Activated CD8-positive, alpha-beta T cell treated with anti-CD3 and anti-CD28 coated beads for 36 hours (primary cell): ENCODE measurements around the gene DICER1. TPM values are rescaled to one million over a fixed set of nuclear protein-coding genes. Genes with fewer than 3 reads are reported as not detected.

Experiments
- ATAC-seq: fragments of 200-7000 bp; cut with Tn5 transposase; one replicate; pipeline ENCODE4 v1.10.0; 2021; ENCODE audit warnings: mild to moderate bottlenecking, moderate library complexity
- CTCF ChIA-PET: fragments of 350-600 bp; sonication (Branson Sonifier 250); formaldehyde crosslinking; loops from one replicate; lab custom pipeline; 2021; ENCODE audit warnings: antibody characterized with exemption; lab: Charles Lee
- POLR2A ChIA-PET: fragments of 350-600 bp; sonication (Branson Sonifier 250); formaldehyde crosslinking; loops from one replicate; lab custom pipeline; 2021; ENCODE audit warnings: antibody characterized with exemption; lab: Charles Lee
- DNase-seq: peaks from one replicate; pipeline ENCODE4 v3.0.0-alpha.2; 2020
- H3K27ac Mint-ChIP-seq: one replicate; pipeline ENCODE4 v1.8.0; 2021; ENCODE audit warnings: mild to moderate bottlenecking, mixed read lengths
- H3K27me3 Mint-ChIP-seq: one replicate; pipeline ENCODE4 v1.8.0; 2021; ENCODE audit warnings: mixed read lengths
- H3K36me3 Mint-ChIP-seq: one replicate; pipeline ENCODE4 v1.8.0; 2021; ENCODE audit warnings: low read depth, mixed read lengths
- H3K4me1 Mint-ChIP-seq: one replicate; pipeline ENCODE4 v1.8.0; 2021; ENCODE audit warnings: low read depth, mixed read lengths
- H3K4me3 Mint-ChIP-seq: one replicate; pipeline ENCODE4 v1.8.0; 2021; ENCODE audit warnings: mild to moderate bottlenecking, moderate library complexity, mixed read lengths
- H3K9me3 Mint-ChIP-seq: one replicate; pipeline ENCODE4 v1.8.0; 2021; ENCODE audit warnings: mixed read lengths
- intact Hi-C: fragments of 100-400 bp; cut with micrococcal nuclease; formaldehyde crosslinking; loops from one replicate; pipeline ENCODE4 v1.10.0; 2022
- total RNA-seq, 2 experiments: library from RNA; stranded (reverse); gene quantifications; one replicate each; pipeline ENCODE4 v1.2.3, GENCODE V29; 2021
- TF ChIP-seq, protein P1 (sequence below): fragments of 200-600 bp; IDR thresholded peaks from one replicate; pipeline ENCODE4 v1.8.0; 2022; ENCODE audit warnings: antibody characterized with exemption, mild to moderate bottlenecking

DICER1 gene
- total RNA-seq, 2 experiments from 2014 or later = 45.3 to 50.3 TPM

DNA sequence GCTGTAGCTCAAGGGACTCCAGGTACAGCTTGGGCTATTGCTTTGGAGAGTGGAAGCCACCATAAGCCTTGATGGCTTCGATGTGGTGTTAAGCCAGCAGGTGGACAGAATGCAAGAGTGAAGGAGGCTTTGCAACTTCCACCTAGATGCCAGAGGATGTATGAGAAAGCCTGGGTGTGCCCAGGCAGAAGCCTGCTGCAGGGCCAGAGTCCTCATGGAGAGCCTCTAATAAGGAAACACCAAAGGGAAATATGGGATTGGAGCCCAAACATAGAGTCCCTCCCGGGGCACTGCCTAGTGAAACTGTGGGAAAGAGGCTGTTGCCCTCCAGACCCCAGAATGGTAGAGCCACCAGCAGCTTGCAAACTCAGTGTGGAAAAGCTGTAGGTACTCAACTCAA, 9.8 kb upstream of the DICER1 start:
- H3K27ac Mint-ChIP-seq = no peak overlapping the region
- DNase-seq (no peak), ATAC-seq (no peak)
- peaks cover 17% of the 10 kb centered on the region for H3K9me3 Mint-ChIP-seq
- H3K27me3 Mint-ChIP-seq = no peaks in the 10 kb centered on the region
- intact Hi-C loops = no loop called here
- POLR2A ChIA-PET = no interaction called here
- H3K4me3 Mint-ChIP-seq = no peak overlapping the region
- H3K4me1 Mint-ChIP-seq = no peaks in the 10 kb centered on the region
- CTCF ChIA-PET = no interaction called here
- TF ChIP-seq, protein P1, sequence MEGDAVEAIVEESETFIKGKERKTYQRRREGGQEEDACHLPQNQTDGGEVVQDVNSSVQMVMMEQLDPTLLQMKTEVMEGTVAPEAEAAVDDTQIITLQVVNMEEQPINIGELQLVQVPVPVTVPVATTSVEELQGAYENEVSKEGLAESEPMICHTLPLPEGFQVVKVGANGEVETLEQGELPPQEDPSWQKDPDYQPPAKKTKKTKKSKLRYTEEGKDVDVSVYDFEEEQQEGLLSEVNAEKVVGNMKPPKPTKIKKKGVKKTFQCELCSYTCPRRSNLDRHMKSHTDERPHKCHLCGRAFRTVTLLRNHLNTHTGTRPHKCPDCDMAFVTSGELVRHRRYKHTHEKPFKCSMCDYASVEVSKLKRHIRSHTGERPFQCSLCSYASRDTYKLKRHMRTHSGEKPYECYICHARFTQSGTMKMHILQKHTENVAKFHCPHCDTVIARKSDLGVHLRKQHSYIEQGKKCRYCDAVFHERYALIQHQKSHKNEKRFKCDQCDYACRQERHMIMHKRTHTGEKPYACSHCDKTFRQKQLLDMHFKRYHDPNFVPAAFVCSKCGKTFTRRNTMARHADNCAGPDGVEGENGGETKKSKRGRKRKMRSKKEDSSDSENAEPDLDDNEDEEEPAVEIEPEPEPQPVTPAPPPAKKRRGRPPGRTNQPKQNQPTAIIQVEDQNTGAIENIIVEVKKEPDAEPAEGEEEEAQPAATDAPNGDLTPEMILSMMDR = no peak
- peaks cover 12% of the 10 kb centered on the region for H3K36me3 Mint-ChIP-seq

DNA sequence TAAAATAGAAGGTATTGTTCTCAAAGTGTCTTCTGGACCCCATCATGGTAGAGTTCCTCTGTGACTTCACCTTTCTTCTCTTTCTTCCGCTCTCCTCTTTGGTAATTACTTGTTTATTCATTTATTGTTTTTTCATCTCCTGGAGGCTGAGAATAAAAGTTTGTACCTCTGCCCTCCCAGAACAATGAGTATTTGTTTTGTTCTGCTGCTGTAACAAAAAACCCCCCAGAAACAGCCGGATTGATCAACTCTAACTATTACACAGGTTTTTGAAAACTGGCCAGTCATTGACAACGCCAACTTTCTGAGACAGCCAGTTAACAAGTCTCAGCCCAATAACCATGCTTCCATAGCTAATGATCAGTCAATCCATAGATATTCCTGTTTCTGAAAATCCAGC, 8.2 kb upstream of the DICER1 start:
- peaks cover 12% of the 10 kb centered on the region for H3K36me3 Mint-ChIP-seq
- TF ChIP-seq, protein P1 = no peak
- no peaks in the 10 kb centered on the region for H3K4me1 Mint-ChIP-seq
- no peak overlapping the region for H3K27ac Mint-ChIP-seq
- no peak overlapping the region for H3K4me3 Mint-ChIP-seq
- POLR2A ChIA-PET = no interaction called here
- intact Hi-C loops = no loop called here
- H3K27me3 Mint-ChIP-seq = no peaks in the 10 kb centered on the region
- ATAC-seq (no peak), DNase-seq (no peak)
- CTCF ChIA-PET = interaction anchor here (1.0 kb wide), 2 partner anchors 15 to 20 kb away, joined by 3 read pairs; no protein-coding TSS in a partner anchor
- H3K9me3 Mint-ChIP-seq = peaks cover 17% of the 10 kb centered on the region

DNA sequence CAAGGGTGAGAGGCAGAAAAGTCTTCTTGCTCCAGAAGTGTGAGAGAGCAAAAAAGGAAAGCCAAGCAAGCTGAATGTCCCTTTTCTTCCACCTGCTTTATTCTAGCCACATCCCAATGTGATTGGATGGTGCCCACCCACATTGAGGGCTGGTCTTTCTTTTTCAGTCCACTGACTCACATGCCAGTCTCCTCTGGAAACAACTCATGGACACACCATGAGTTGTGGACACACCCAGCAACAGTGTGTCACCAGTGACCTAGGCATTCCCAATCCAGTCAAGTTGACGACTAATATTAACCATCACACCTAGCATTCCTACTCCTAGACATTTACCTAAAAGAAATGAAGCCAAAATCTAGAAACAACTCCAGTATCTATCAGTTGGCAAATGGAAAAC, 7.2 kb upstream of the DICER1 start:
- CTCF ChIA-PET = no interaction called here
- TF ChIP-seq, protein P1 = no peak
- H3K27ac Mint-ChIP-seq = no peak overlapping the region

GRCh38 chr14:95163666-95164065, 6.3 kb upstream of the DICER1 start:
- ChIA-PET CTCF (no interaction called here), POLR2A (no interaction called here)
- no peak for ATAC-seq
- no peak for DNase-seq
- TF ChIP-seq, protein P1 = no peak
- H3K27ac Mint-ChIP-seq = no peak overlapping the region
- H3K36me3 Mint-ChIP-seq = peaks cover 12% of the 10 kb centered on the region
- no peaks in the 10 kb centered on the region for H3K4me1 Mint-ChIP-seq
- H3K9me3 Mint-ChIP-seq = peaks cover 17% of the 10 kb centered on the region
- H3K27me3 Mint-ChIP-seq = no peaks in the 10 kb centered on the region
- intact Hi-C loops = no loop called here
- no peak overlapping the region for H3K4me3 Mint-ChIP-seq

More for the DNA sequence above, 7.2 kb upstream of the DICER1 start:
- intact Hi-C loops = no loop called here
- ATAC-seq (no peak), DNase-seq (no peak)
- no peaks in the 10 kb centered on the region for H3K4me1 Mint-ChIP-seq
- POLR2A ChIA-PET = no interaction called here
- no peaks in the 10 kb centered on the region for H3K27me3 Mint-ChIP-seq
- H3K4me3 Mint-ChIP-seq = no peak overlapping the region
- H3K36me3 Mint-ChIP-seq = peaks cover 12% of the 10 kb centered on the region
- peaks cover 17% of the 10 kb centered on the region for H3K9me3 Mint-ChIP-seq

- TF ChIP-seq, protein P1 = no peak
- ChIA-PET POLR2A (no interaction called here), CTCF (interaction anchor here (0.8 kb wide), 1 partner anchor 473 kb away, joined by 3 read pairs; no protein-coding TSS in a partner anchor)
- Mint-ChIP-seq H3K27ac (no peak overlapping the region), H3K36me3 (peaks cover 12% of the 10 kb centered on the region), H3K27me3 (no peaks in the 10 kb centered on the region), H3K9me3 (peaks cover 17% of the 10 kb centered on the region), H3K4me1 (peaks cover under 1% of the 10 kb centered on the region), H3K4me3 (no peak overlapping the region)
- DNase-seq = no peak
- ATAC-seq = no peak
- intact Hi-C loops = no loop called here
These were observed 5.8 kb upstream of the DICER1 start for GRCh38 chr14:95163132-95163531.
